ENCODE results near the gene WDFY2.

The WDFY2 gene

DNA sequence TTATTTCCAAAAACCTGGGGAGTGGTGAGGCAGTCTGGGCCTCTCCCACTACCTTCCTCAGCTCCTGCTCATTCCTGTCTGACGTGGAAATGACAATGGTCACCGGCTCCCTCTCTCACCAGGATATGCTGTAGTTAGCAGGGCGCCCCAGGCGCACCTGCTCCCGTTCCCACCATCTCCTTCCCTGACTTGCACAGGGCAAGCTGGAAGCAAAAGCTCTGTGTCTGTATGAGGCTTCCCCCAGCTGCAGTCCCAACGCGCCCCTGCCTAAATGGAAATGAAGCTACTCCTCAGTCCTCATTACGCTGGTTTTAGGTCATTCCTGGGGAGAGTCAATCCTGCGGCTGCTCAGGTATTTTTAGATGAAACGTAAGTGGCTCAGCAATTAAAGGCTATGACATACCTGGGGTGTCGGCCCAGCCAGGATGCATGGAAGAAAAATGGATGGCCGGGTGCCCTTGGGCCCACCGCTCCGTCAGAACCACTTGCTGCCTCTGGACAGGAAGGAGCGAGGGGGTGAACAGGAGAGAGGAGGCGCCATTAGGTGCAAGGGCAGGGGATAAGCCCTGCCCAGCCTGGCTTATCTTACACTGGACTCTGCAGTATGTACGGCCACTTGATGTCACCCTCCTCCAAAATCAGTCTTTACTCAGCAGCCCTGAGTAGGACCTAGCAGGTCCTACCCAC is 187.3 kb downstream of the WDFY2 start:
- Histone ChIP-seq H3K79me2 (ENCODE audit: insufficient read depth, low read length) (no peaks in the 10 kb centered on the region), H3K36me3 (ENCODE audit: insufficient read depth, low read length) (no peaks in the 10 kb centered on the region), H3K4me3 (ENCODE audit: low read length, poor library complexity, severe bottlenecking) (no peak overlapping the region), H3K9me3 (ENCODE audit: insufficient read depth, low read depth, low read length) (no peaks in the 10 kb centered on the region), H3K9me2 (replicated peaks; ENCODE audit: low read depth, low read length) (no peaks in the 10 kb centered on the region), H3K9ac (ENCODE audit: low read depth, low read length, poor library complexity, severe bottlenecking) (no peak overlapping the region), H3K4me1 (ENCODE audit: insufficient read depth, low read length, poor library complexity, severe bottlenecking) (no peaks in the 10 kb centered on the region), H3K27me3 (ENCODE audit: insufficient read depth, low read length, poor library complexity, severe bottlenecking) (no peaks in the 10 kb centered on the region), H4K20me1 (ENCODE audit: insufficient read depth, low read length, poor library complexity, severe bottlenecking) (no peaks in the 10 kb centered on the region), H3F3A (ENCODE audit: low read depth) (no peaks in the 10 kb centered on the region), H3K4me2 (ENCODE audit: low read depth, low read length, poor library complexity, severe bottlenecking) (no peak overlapping the region), H2AFZ (ENCODE audit: low read length) (no peak overlapping the region)
- TF ChIP-seq EZH2phosphoT487 (IDR thresholded peaks at IDR 0.05; ENCODE audit: borderline replicate concordance) (no peak), CTCF (conservative IDR thresholded peaks at IDR 0.05; ENCODE audit: low read length) (no peak)

GRCh38 chr13:51772105-51772455 is 187.8 kb downstream of the WDFY2 start:
- Histone ChIP-seq H3K9me2 (replicated peaks; ENCODE audit: low read depth, low read length) (no peaks in the 10 kb centered on the region), H3K79me2 (ENCODE audit: insufficient read depth, low read length) (no peaks in the 10 kb centered on the region), H3K36me3 (ENCODE audit: insufficient read depth, low read length) (no peaks in the 10 kb centered on the region), H3K4me1 (ENCODE audit: insufficient read depth, low read length, poor library complexity, severe bottlenecking) (no peaks in the 10 kb centered on the region), H3K9me3 (ENCODE audit: insufficient read depth, low read depth, low read length) (no peaks in the 10 kb centered on the region), H3K9ac (ENCODE audit: low read depth, low read length, poor library complexity, severe bottlenecking) (no peak overlapping the region), H4K20me1 (ENCODE audit: insufficient read depth, low read length, poor library complexity, severe bottlenecking) (no peaks in the 10 kb centered on the region), H2AFZ (ENCODE audit: low read length) (no peak overlapping the region), H3F3A (ENCODE audit: low read depth) (no peaks in the 10 kb centered on the region), H3K4me3 (ENCODE audit: low read length, poor library complexity, severe bottlenecking) (no peak overlapping the region), H3K4me2 (ENCODE audit: low read depth, low read length, poor library complexity, severe bottlenecking) (no peak overlapping the region), H3K27me3 (ENCODE audit: insufficient read depth, low read length, poor library complexity, severe bottlenecking) (no peaks in the 10 kb centered on the region)
- TF ChIP-seq CTCF (conservative IDR thresholded peaks at IDR 0.05; ENCODE audit: low read length) (no peak), EZH2phosphoT487 (IDR thresholded peaks at IDR 0.05; ENCODE audit: borderline replicate concordance) (no peak)

GRCh38 chr13:51772781-51773180 is 188.5 kb downstream of the WDFY2 start:
- Histone ChIP-seq H3K36me3 (ENCODE audit: insufficient read depth, low read length) (no peaks in the 10 kb centered on the region), H3K4me2 (ENCODE audit: low read depth, low read length, poor library complexity, severe bottlenecking) (no peak overlapping the region)
- TF ChIP-seq CTCF (conservative IDR thresholded peaks at IDR 0.05; ENCODE audit: low read length) (no peak), EZH2phosphoT487 (IDR thresholded peaks at IDR 0.05; ENCODE audit: borderline replicate concordance) (no peak)

More at GRCh38 chr13:51772781-51773180, 188.5 kb downstream of the WDFY2 start:
- Histone ChIP-seq H3K9me2 (replicated peaks; ENCODE audit: low read depth, low read length) (no peaks in the 10 kb centered on the region), H2AFZ (ENCODE audit: low read length) (no peak overlapping the region), H3K27me3 (ENCODE audit: insufficient read depth, low read length, poor library complexity, severe bottlenecking) (no peaks in the 10 kb centered on the region), H3K4me3 (ENCODE audit: low read length, poor library complexity, severe bottlenecking) (no peak overlapping the region), H3K9me3 (ENCODE audit: insufficient read depth, low read depth, low read length) (no peaks in the 10 kb centered on the region), H4K20me1 (ENCODE audit: insufficient read depth, low read length, poor library complexity, severe bottlenecking) (no peaks in the 10 kb centered on the region), H3F3A (ENCODE audit: low read depth) (no peaks in the 10 kb centered on the region), H3K9ac (ENCODE audit: low read depth, low read length, poor library complexity, severe bottlenecking) (no peak overlapping the region), H3K4me1 (ENCODE audit: insufficient read depth, low read length, poor library complexity, severe bottlenecking) (no peaks in the 10 kb centered on the region), H3K79me2 (ENCODE audit: insufficient read depth, low read length) (no peaks in the 10 kb centered on the region)
